Body of pancreas (tissue), 4 donors: ENCODE data around the gene GAB4.

Source experiments
- POLR2A ChIP-seq, 3 donors: fragments of 450-650 bp; IDR thresholded peaks; one replicate each; pipeline ENCODE4 v1.6.1; 2016; ENCODE audit warnings: antibody characterized with exemption in 3 of 3, mild to moderate bottlenecking in 2 of 3
- TF ChIP-seq, protein P1 (sequence below), 7 experiments: fragments of 450-650 bp in 4 of 7; fragments of 200-600 bp in 3 of 7; sonication (generic) in 3 of 7; IDR thresholded peaks; one replicate each; pipeline ENCODE4 v1.5.1; 2016 to 2019; ENCODE audit warnings: antibody characterized with exemption in 7 of 7

GRCh38 chr22:16972311-16972710, 35.7 kb downstream of the GAB4 start:
- TF ChIP-seq, protein P1, sequence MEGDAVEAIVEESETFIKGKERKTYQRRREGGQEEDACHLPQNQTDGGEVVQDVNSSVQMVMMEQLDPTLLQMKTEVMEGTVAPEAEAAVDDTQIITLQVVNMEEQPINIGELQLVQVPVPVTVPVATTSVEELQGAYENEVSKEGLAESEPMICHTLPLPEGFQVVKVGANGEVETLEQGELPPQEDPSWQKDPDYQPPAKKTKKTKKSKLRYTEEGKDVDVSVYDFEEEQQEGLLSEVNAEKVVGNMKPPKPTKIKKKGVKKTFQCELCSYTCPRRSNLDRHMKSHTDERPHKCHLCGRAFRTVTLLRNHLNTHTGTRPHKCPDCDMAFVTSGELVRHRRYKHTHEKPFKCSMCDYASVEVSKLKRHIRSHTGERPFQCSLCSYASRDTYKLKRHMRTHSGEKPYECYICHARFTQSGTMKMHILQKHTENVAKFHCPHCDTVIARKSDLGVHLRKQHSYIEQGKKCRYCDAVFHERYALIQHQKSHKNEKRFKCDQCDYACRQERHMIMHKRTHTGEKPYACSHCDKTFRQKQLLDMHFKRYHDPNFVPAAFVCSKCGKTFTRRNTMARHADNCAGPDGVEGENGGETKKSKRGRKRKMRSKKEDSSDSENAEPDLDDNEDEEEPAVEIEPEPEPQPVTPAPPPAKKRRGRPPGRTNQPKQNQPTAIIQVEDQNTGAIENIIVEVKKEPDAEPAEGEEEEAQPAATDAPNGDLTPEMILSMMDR (IDR thresholded peaks at IDR 0.05) = no peak
- TF ChIP-seq POLR2A (IDR thresholded peaks at IDR 0.05) = no peak
